Peyer's patch (tissue), 4 donors: ENCODE measurements around the gene FOXL2NB.

Source experiments
- POLR2A ChIP-seq, 2 donors: fragments of 450-650 bp; IDR thresholded peaks; one replicate each; pipeline ENCODE4 v1.5.1; 2017; ENCODE audit warnings: antibody characterized with exemption in 2 of 2, mild to moderate bottlenecking in 2 of 2, moderate library complexity in 2 of 2
- TF ChIP-seq, protein P1 (sequence below), 6 experiments: fragments of 450-650 bp in 4 of 6; fragments of 200-600 bp in 2 of 6; sonication (generic) in 1 of 6; IDR thresholded peaks; one replicate each; pipeline ENCODE4 v1.5.1; 2017 to 2019; ENCODE audit warnings: antibody characterized with exemption in 6 of 6, mild to moderate bottlenecking in 3 of 6, moderate library complexity in 1 of 6

GRCh38 chr3:138944654-138944928 is 2.4 kb upstream of the FOXL2NB start:
- TF ChIP-seq, protein P1, sequence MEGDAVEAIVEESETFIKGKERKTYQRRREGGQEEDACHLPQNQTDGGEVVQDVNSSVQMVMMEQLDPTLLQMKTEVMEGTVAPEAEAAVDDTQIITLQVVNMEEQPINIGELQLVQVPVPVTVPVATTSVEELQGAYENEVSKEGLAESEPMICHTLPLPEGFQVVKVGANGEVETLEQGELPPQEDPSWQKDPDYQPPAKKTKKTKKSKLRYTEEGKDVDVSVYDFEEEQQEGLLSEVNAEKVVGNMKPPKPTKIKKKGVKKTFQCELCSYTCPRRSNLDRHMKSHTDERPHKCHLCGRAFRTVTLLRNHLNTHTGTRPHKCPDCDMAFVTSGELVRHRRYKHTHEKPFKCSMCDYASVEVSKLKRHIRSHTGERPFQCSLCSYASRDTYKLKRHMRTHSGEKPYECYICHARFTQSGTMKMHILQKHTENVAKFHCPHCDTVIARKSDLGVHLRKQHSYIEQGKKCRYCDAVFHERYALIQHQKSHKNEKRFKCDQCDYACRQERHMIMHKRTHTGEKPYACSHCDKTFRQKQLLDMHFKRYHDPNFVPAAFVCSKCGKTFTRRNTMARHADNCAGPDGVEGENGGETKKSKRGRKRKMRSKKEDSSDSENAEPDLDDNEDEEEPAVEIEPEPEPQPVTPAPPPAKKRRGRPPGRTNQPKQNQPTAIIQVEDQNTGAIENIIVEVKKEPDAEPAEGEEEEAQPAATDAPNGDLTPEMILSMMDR (IDR thresholded peaks at IDR 0.05) = no peak
- no peak for TF ChIP-seq POLR2A (IDR thresholded peaks at IDR 0.05)
